Fibroblast of skin of abdomen (primary cell): ENCODE data around the gene PSMB4. TPM values are rescaled to one million over a fixed set of nuclear protein-coding genes. Genes with fewer than 3 reads are reported as not detected.
"Not testable (repeated sequence)": the region's sequence is repeated elsewhere in the genome, so short reads cannot be mapped to it uniquely, and the experiment has no call there.

Source experiments
- DNase-seq: peaks from one replicate; pipeline ENCODE4 v3.0.0-alpha.2; 2013
- polyA plus RNA-seq, 2 experiments: library from polyadenylated mRNA; unstranded; fragments of 120-200 nt; gene quantifications; one replicate each; pipeline ENCODE4 v1.2.1, GENCODE V29; 2013; ENCODE audit not compliant: insufficient read length in 2 of 2

Gene PSMB4
- polyA plus RNA-seq (2013, experiment 1 of 2; ENCODE audit: insufficient read length): 292 TPM
- 289 TPM for polyA plus RNA-seq (2013, experiment 2 of 2; ENCODE audit: insufficient read length)

DNA sequence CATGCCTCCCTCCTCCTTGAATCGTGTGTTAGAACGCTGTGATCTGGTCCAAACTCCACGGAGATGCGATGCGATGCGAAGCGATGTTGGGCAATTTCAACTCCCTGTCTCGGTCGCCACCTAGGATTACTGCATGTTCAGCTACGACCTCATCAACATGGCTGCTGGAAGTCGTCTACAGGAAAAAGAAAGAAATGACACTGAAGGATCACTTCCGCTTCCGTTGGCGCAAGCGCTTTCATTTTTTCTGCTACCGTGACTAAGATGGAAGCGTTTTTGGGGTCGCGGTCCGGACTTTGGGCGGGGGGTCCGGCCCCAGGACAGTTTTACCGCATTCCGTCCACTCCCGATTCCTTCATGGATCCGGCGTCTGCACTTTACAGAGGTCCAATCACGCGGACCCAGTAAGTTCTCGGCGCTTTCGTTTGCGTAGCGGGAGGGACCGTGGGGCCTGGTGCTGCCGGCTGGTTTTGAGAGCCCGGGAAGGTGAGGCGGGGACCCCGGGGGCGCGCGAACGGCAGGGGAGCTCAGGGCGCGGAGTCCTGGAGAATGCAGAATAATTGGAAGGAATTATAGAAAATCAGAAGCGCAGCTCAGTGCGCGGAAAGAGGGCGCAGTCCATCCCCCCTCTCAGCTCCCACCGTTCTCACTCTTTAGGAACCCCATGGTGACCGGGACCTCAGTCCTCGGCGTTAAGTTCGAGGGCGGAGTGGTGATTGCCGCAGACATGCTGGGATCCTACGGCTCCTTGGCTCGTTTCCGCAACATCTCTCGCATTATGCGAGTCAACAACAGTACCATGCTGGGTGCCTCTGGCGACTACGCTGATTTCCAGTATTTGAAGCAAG lies at the start of gene PSMB4:
Gene PSMB4, plus strand, starts transcription at position 250 of the 848 bp plus-strand sequence. Its CDS starts 15 bp downstream, at position 265.
- peak; percentile 93 for DNase-seq

DNA sequence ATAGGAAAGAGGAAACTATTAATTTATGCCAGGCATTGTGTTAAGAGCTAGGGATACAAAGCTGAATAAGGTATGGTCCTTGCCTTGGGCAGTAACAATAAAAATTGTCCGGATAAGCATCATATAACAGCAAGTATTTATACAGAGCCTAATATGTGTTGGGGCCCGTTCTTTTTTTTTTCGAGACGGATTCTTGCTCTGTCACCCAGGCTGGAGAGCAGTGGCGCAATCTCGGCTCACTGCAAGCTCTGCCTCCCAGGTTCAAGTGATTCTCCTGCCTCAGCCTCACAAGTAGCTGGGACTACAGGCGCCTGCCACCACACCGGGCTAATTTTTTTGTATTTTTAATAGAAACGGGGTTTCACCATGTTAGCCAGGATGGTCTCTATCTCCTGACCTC lies 49.0 kb upstream of the PSMB4 start:
- DNase-seq: not testable (repeated sequence)

GRCh38 chr1:151352021-151352718 lies 47.2 kb upstream of the PSMB4 start:
- DNase-seq: no peak

GRCh38 chr1:151356696-151357095 lies 42.7 kb upstream of the PSMB4 start:
- no peak for DNase-seq

DNA sequence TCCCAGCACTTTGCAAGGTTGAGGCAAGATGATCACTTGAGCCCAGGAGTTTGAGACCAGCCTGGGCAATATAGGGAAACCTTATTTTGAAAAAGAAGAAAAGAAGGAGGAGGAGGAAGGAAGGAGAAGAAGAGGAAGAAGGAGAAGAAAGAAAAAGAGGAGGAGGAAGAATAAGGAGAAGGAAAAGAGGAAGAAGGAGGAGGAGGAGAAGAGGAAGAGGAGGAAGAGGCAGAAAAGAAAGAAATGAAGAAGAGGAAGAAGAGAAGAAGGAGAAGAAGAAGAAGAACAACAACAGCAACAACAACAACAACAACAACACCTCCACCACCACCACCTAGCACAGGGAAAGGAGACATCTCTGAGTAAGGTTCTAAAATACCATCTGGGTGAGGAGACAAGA lies 37.5 kb upstream of the PSMB4 start:
- no peak for DNase-seq

DNA sequence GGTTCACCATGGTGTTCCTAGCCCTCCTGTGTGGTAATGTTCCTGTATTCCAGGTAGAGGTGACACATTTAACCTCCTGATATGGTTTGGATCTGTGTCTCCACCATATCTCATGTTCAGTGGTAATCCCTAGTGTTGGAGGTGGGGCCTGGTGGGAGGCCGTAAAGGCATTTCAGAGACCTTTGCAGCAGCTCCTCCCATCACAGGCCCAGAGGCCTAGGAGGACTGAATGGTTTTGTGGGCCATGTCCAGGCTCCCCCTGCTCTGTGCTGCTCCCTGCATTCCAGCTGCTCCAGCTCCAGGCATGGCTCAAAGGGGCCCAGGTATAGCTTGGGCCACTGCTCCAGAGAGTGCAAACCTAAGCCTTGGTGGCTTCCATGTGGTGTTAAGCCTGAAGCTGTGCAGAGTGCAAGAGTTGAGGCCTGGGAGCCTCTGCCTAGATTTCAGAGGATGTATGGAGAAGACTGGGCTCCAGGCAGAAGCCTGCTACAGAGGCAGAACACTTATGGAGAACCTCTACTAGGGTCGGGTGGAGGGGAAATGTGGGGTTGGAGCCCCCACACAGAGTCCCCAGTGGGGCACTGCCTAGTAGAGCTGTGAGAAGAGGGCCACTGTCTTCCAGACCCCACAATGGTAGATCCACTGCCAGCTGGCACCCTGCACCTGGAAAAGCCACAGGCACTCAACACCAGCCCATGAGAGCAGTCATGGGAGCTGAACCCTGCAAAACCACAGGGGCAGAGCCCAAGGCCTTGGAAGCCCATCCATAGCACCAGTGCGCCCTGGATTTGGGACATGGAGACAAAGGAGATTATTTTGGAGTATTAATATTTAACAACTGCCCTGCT lies 36.8 kb upstream of the PSMB4 start:
- DNase-seq: no peak

GRCh38 chr1:151364996-151365395 lies 34.4 kb upstream of the PSMB4 start:
- no peak for DNase-seq

GRCh38 chr1:151367658-151368392 lies 31.5 kb upstream of the PSMB4 start:
- DNase-seq: no peak

- DNase-seq: no peak
Measured at GRCh38 chr1:151368393-151369301, 30.7 kb upstream of the PSMB4 start.

DNA sequence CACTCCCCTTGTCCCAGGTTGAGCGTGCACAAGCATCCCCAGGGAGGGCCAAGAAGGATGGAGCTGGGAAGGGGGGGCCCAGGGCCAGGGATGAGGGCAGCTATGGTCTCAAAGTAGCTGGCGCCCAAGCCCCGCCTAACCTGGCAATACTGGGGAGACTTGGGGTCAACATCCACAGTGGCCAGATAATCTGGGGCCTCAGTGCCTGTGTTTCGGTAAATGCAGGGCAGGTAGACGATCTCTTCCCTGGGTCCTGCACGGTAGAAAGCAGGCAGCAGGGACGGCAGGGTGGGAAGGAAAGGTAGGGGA lies 30.1 kb upstream of the PSMB4 start:
- DNase-seq: no peak

DNA sequence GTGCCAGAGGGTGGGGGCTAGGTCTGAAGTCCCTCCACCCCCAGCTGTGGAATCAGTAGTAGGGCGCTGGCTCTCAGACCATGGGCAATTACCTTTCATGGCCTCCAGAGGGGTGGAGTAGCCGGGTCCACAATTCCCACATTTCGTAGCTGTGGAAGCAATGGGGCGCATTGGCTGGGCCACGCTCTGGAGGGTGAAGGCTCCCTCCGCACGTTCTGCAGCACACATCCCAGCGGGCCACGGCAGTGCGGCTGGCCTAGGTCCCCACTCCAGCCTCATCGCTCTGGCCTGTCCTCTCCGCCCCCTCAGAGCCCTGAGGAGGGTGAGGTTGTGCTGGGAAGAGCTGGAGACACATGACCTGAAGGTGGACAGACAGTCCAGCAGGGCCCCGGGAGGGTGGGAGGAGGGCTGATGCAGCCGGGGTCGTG lies 29.7 kb upstream of the PSMB4 start:
- no peak for DNase-seq

DNA sequence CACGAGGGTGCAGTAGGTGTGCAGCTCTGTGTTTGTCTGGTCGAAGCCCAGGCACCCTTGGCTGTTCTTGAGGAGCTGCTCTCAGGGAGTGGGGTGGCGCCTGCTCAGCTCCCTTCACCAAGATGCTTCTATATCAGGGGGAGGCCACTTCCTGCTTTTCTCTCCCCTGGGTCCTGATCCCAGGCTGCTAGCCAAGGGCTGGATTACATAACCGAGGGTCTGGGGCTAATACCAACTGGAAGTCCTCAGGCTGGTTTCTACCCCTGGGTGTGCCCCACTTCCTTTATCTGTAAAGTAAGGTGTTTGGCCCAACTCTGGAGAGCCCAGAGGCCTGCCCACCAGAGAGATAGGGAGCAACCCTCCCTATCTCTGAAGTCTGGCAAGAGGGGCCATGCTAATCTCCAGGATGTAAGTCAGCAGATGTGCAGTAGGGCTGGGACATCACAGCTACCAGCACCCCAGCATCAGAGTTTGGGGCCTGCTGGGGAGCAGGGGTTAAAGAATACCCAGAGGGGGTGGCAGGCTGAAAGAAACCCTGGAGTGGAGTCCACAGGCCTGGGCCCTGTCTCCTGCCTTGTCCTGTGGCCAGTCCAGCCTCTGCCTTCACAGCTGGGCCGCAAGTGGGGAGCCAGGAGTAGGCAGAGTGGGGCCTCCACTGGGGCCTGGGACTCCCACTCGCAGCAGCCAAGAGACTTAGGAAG lies 29.0 kb upstream of the PSMB4 start:
- no peak for DNase-seq

- DNase-seq: peak; percentile 28
Measured at GRCh38 chr1:151371370-151372057, 27.9 kb upstream of the PSMB4 start.

- peak; percentile 56 for DNase-seq
Measured at GRCh38 chr1:151372058-151372934, 27.1 kb upstream of the PSMB4 start, which contains the start of gene SELENBP1. TSS of gene SELENBP1 (minus strand) at chr1:151372705. CDS start at chr1:151372641, 64 bp downstream.

- no peak for DNase-seq
Measured at GRCh38 chr1:151373196-151373595, 26.2 kb upstream of the PSMB4 start.

DNA sequence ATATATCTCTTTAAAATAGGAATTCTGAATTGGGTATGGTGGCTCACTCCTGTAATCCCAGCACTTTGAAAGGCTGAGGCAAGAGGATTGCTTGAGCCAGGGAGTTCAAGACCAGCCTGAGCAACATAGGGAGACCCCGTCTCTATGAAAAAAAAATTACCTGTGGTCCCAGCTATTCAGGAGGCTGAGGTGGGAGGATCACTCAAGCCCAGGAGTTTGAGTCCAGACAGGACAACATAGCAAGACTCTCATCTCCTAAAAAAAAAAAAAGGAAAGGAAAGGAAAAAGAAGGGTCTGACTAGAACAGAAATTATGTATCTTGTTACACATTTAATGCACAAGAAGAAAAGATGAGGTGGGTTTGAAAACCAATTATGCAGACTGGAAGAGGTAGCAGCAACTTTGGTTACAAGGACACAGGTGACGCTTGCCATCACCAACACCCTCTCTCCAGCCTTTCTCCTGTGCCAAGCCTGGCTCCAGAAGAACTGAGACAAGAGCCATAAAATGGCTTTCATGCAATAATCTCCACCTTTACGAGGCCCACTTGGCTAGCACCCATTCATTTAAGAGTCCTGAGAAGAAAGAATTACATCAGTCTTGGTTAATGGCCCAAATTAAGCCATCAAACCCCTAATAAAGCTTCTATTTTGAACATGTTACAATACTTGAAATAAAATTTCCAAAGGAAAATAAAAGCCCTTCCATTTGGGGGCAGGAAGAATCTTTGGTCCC lies 22.1 kb upstream of the PSMB4 start:
- no peak for DNase-seq

- no peak for DNase-seq
Measured at GRCh38 chr1:151384584-151384983, 14.8 kb upstream of the PSMB4 start.

DNA sequence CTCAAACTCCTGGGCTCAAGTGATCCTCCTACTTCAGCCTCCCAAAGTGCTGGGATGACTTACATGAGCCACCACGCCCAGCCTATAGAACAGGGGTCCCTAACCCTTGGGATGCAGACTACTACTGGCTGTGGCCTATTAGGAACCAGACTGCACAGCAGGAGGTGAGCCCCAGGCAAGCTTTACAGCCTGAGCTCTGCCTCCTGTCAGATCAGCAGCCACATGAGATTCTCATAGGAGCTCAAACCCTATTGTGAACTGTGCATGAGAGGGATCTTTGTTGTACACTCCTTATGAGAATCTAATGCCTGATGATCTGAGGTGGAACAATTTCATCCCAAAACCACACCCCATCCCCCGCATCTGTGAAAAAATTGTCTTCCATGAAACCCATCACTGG lies 13.4 kb upstream of the PSMB4 start:
- DNase-seq: no peak
